Naive thymus-derived CD4-positive, alpha-beta T cell (primary cell): ENCODE results near the gene LYVE1. TPM values are rescaled to one million over a fixed set of nuclear protein-coding genes. Genes with fewer than 3 reads are reported as not detected.
A peak's percentile ranks its signal among the peaks of the same experiment; 100 is the strongest.

Experiments used
- ATAC-seq: fragments of 150-1000 bp; cut with Tn5 transposase; 2 replicates; pipeline ENCODE4 v1.10.0; 2021; ENCODE audit warnings: mild to moderate bottlenecking, moderate library complexity
- CTCF ChIA-PET: fragments of 350-600 bp; sonication (Branson Sonifier 250); formaldehyde crosslinking; loops from one replicate; lab custom pipeline; 2021; ENCODE audit warnings: antibody characterized with exemption; lab: Charles Lee
- POLR2A ChIA-PET: fragments of 350-600 bp; sonication (Branson Sonifier 250); formaldehyde crosslinking; loops from one replicate; lab custom pipeline; 2021; ENCODE audit warnings: antibody characterized with exemption, inconsistent platforms; lab: Charles Lee
- DNase-seq, 9 donors: peaks; one replicate each; pipeline versions ENCODE4 v3.0.0 to v3.0.0-alpha.2; 2020 to 2022; ENCODE audit warnings: mixed read lengths in 1 of 9
- H3K27ac ChIP-seq: one replicate; pipeline ENCODE4 v1.7.0; 2013; ENCODE audit warnings: mild to moderate bottlenecking, low read depth, low read length, moderate library complexity
- H3K27me3 ChIP-seq, 2 donors: one replicate each; pipeline ENCODE4 v1.7.0; 2013; ENCODE audit warnings: low read length in 2 of 2, mild to moderate bottlenecking in 2 of 2, moderate library complexity in 2 of 2; ENCODE audit not compliant: control insufficient read depth in 2 of 2, insufficient read depth in 2 of 2
- H3K36me3 ChIP-seq, 3 experiments: 1 replicate in 2 of 3; 2 replicates in 1 of 3; pipeline ENCODE4 v1.7.0; 2013; ENCODE audit warnings: low read length in 3 of 3, mild to moderate bottlenecking in 3 of 3, moderate library complexity in 1 of 3; ENCODE audit not compliant: insufficient read depth in 3 of 3, control insufficient read depth in 2 of 3
- H3K4me1 ChIP-seq, 2 donors: one replicate each; pipeline ENCODE4 v1.7.0; 2013; ENCODE audit warnings: low read length in 2 of 2, mild to moderate bottlenecking in 2 of 2, moderate library complexity in 1 of 2; ENCODE audit not compliant: control insufficient read depth in 2 of 2, insufficient read depth in 2 of 2
- H3K4me3 ChIP-seq: 2 replicates; pipeline ENCODE4 v1.7.0; 2013; ENCODE audit warnings: mild to moderate bottlenecking, low read length
- H3K9me3 ChIP-seq, 3 experiments: 1 replicate in 2 of 3; 2 replicates in 1 of 3; pipeline ENCODE4 v1.7.0; 2013; ENCODE audit warnings: low read length in 3 of 3; ENCODE audit not compliant: control insufficient read depth in 2 of 3
- H3K27ac Mint-ChIP-seq, 9 donors: one replicate each; pipeline ENCODE4 v1.8.0; 2020 to 2022; ENCODE audit warnings: mixed read lengths in 9 of 9, mild to moderate bottlenecking in 8 of 9, moderate library complexity in 5 of 9, inconsistent platforms in 2 of 9
- H3K27me3 Mint-ChIP-seq, 5 donors: one replicate each; pipeline ENCODE4 v1.8.0; 2021 to 2022; ENCODE audit warnings: mixed read lengths in 5 of 5, mild to moderate bottlenecking in 1 of 5
- H3K36me3 Mint-ChIP-seq, 5 donors: one replicate each; pipeline ENCODE4 v1.8.0; 2020 to 2022; ENCODE audit warnings: mixed read lengths in 5 of 5, mild to moderate bottlenecking in 3 of 5, inconsistent platforms in 1 of 5
- H3K4me1 Mint-ChIP-seq, 7 donors: one replicate each; pipeline ENCODE4 v1.8.0; 2020 to 2022; ENCODE audit warnings: mixed read lengths in 7 of 7, mild to moderate bottlenecking in 3 of 7, inconsistent platforms in 1 of 7
- H3K4me3 Mint-ChIP-seq, 10 donors: one replicate each; pipeline ENCODE4 v1.8.0; 2020 to 2022; ENCODE audit warnings: mild to moderate bottlenecking in 10 of 10, mixed read lengths in 10 of 10, moderate library complexity in 6 of 10, inconsistent platforms in 2 of 10
- H3K9me3 Mint-ChIP-seq, 11 donors: one replicate each; pipeline ENCODE4 v1.8.0; 2020 to 2022; ENCODE audit warnings: mixed read lengths in 11 of 11, mild to moderate bottlenecking in 4 of 11, inconsistent platforms in 1 of 11, moderate library complexity in 1 of 11
- intact Hi-C, 2 donors: fragments of 100-400 bp; cut with micrococcal nuclease; formaldehyde crosslinking; loops; one replicate each; pipeline ENCODE4 v1.15.1; 2023
- polyA plus RNA-seq, 2 donors: library from polyadenylated mRNA; unstranded; fragments of 300-500 nt; fragmentation: Illumina TruSeq; gene quantifications; one replicate each; pipeline ENCODE4 v1.2.3, GENCODE V29; 2021
- total RNA-seq, 6 experiments: library from RNA in 5 of 6; stranded (reverse) in 5 of 6; gene quantifications; 1 replicate in 5 of 6; 2 replicates in 1 of 6; pipeline ENCODE4 v1.2.3 and lab custom pipeline; 2021 to 2026

LYVE1 gene
- total and polyA plus RNA-seq, 7 experiments from 2014 or later: not detected

- ChIA-PET CTCF (no interaction called here), POLR2A (no interaction called here)
- Mint-ChIP-seq H3K27me3 (peaks cover 0 to 15% (median 9%) of the 10 kb centered on the region in 5 donors), H3K9me3 (no peaks in the 10 kb centered on the region), H3K4me3 (no peak overlapping the region), H3K4me1 (peaks cover 0 to 18% (median 4%) of the 10 kb centered on the region in 7 donors), H3K27ac (no peak overlapping the region), H3K36me3 (no peaks in the 10 kb centered on the region)
- Histone ChIP-seq H3K4me1 (peaks cover 0 to 4% of the 10 kb centered on the region in 2 donors), H3K27me3 (no peaks in the 10 kb centered on the region), H3K27ac (no peak overlapping the region), H3K36me3 (no peaks in the 10 kb centered on the region), H3K4me3 (no peak overlapping the region), H3K9me3 (no peaks in the 10 kb centered on the region)
- intact Hi-C loops: no loop called here
- ATAC-seq (no peak), DNase-seq (no peak)
These were observed 33.9 kb upstream of the LYVE1 start for GRCh38 chr11:10602366-10602765.

DNA sequence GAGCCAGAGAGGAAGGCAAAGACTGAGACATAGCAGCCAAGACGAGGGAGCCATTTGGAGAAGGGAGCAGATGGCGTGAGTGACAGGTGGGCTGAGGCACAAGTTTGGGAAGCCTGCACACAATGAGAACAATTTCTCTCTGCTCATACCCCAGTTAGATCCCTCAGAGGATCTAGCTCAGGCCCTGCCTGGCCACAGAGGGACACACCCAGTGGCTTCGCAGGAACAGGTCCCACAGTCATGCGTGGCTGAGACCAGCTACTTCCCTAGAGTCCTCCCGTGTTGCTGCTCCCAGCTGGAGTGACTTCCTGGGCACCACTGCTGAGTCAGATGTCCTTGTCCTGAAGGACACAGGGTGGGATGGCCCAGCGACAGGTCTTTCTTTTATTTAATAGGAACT lies 33.4 kb upstream of the LYVE1 start:
- ATAC-seq (peak; percentile 47), DNase-seq (no peak)
- Histone ChIP-seq H3K36me3 (no peaks in the 10 kb centered on the region), H3K27ac (no peak overlapping the region), H3K27me3 (no peaks in the 10 kb centered on the region), H3K4me3 (no peak overlapping the region), H3K4me1 (peaks cover 0 to 4% of the 10 kb centered on the region in 2 donors), H3K9me3 (no peaks in the 10 kb centered on the region)
- H3K27ac Mint-ChIP-seq: no peak overlapping the region
- H3K4me1 Mint-ChIP-seq: peaks cover 0 to 17% (median 4%) of the 10 kb centered on the region in 7 donors
- no peaks in the 10 kb centered on the region for H3K9me3 Mint-ChIP-seq
- POLR2A ChIA-PET: no interaction called here
- CTCF ChIA-PET: no interaction called here
- H3K4me3 Mint-ChIP-seq: no peak overlapping the region
- peaks cover 0 to 15% (median 6%) of the 10 kb centered on the region in 5 donors for H3K27me3 Mint-ChIP-seq
- intact Hi-C loops: no loop called here
- H3K36me3 Mint-ChIP-seq: no peaks in the 10 kb centered on the region

GRCh38 chr11:10600570-10601248 lies 32.2 kb upstream of the LYVE1 start:
- intact Hi-C loops: no loop called here
- Mint-ChIP-seq H3K4me1 (peaks cover 0 to 8% (median 4%) of the 10 kb centered on the region in 7 donors), H3K4me3 (no peak overlapping the region), H3K27me3 (peaks cover 0 to 8% (median 0%) of the 10 kb centered on the region in 5 donors), H3K9me3 (peaks cover 0 to 9% (median 0%) of the 10 kb centered on the region in 11 donors), H3K27ac (no peak overlapping the region), H3K36me3 (peaks cover 0 to 6% (median 0%) of the 10 kb centered on the region in 5 donors)
- H3K36me3 ChIP-seq: no peaks in the 10 kb centered on the region
- ATAC-seq: no peak
- ChIA-PET CTCF (no interaction called here), POLR2A (no interaction called here)
- H3K27ac ChIP-seq: no peak overlapping the region
- H3K27me3 ChIP-seq: no peaks in the 10 kb centered on the region
- H3K9me3 ChIP-seq: no peaks in the 10 kb centered on the region
- peaks cover 0 to 4% of the 10 kb centered on the region in 2 donors for H3K4me1 ChIP-seq
- no peak overlapping the region for H3K4me3 ChIP-seq
- DNase-seq: no peak

GRCh38 chr11:10599388-10600175 lies 31.1 kb upstream of the LYVE1 start:
- Mint-ChIP-seq H3K9me3 (peaks cover 0 to 9% (median 0%) of the 10 kb centered on the region in 11 donors), H3K27ac (no peak overlapping the region), H3K4me3 (no peak overlapping the region), H3K27me3 (peaks cover 0 to 8% (median 0%) of the 10 kb centered on the region in 5 donors), H3K36me3 (peaks cover 0 to 7% (median 0%) of the 10 kb centered on the region in 5 donors), H3K4me1 (peaks cover 0 to 8% (median 4%) of the 10 kb centered on the region in 7 donors)
- Histone ChIP-seq H3K4me3 (no peak overlapping the region), H3K36me3 (no peaks in the 10 kb centered on the region), H3K27ac (no peak overlapping the region), H3K9me3 (no peaks in the 10 kb centered on the region), H3K27me3 (no peaks in the 10 kb centered on the region), H3K4me1 (peaks cover 0 to 4% of the 10 kb centered on the region in 2 donors)
- DNase-seq (no peak), ATAC-seq (no peak)
- ChIA-PET POLR2A (no interaction called here), CTCF (no interaction called here)
- intact Hi-C loops: no loop called here

- Mint-ChIP-seq H3K4me3 (no peak overlapping the region), H3K4me1 (peaks cover 0 to 8% (median 0%) of the 10 kb centered on the region in 7 donors), H3K36me3 (peaks cover 0 to 7% (median 0%) of the 10 kb centered on the region in 5 donors), H3K27me3 (peaks cover 0 to 8% (median 0%) of the 10 kb centered on the region in 5 donors), H3K27ac (no peak overlapping the region), H3K9me3 (peaks cover 0 to 9% (median 0%) of the 10 kb centered on the region in 11 donors)
- intact Hi-C loops: no loop called here
- POLR2A ChIA-PET: interaction anchor here (0.5 kb wide), 1 partner anchor 92 kb away, joined by 3 read pairs; no protein-coding TSS in a partner anchor
- Histone ChIP-seq H3K27ac (no peak overlapping the region), H3K9me3 (no peaks in the 10 kb centered on the region), H3K27me3 (no peaks in the 10 kb centered on the region), H3K4me1 (no peaks in the 10 kb centered on the region), H3K36me3 (no peaks in the 10 kb centered on the region), H3K4me3 (no peak overlapping the region)
- ATAC-seq: no peak
- DNase-seq: no peak
- CTCF ChIA-PET: no interaction called here
These were observed 30.4 kb upstream of the LYVE1 start for GRCh38 chr11:10598816-10599215.

GRCh38 chr11:10597877-10598351 lies 29.4 kb upstream of the LYVE1 start:
- DNase-seq (no peak), ATAC-seq (no peak)
- Histone ChIP-seq H3K27ac (no peak overlapping the region), H3K4me3 (no peak overlapping the region), H3K36me3 (no peaks in the 10 kb centered on the region), H3K9me3 (no peaks in the 10 kb centered on the region), H3K4me1 (no peaks in the 10 kb centered on the region), H3K27me3 (no peaks in the 10 kb centered on the region)
- Mint-ChIP-seq H3K9me3 (peaks cover 0 to 9% (median 0%) of the 10 kb centered on the region in 11 donors), H3K36me3 (peaks cover 0 to 7% (median 0%) of the 10 kb centered on the region in 5 donors), H3K27me3 (peaks cover 0 to 8% (median 0%) of the 10 kb centered on the region in 5 donors), H3K4me1 (peaks cover 0 to 8% (median 0%) of the 10 kb centered on the region in 7 donors), H3K4me3 (no peak overlapping the region), H3K27ac (no peak overlapping the region)
- intact Hi-C loops: no loop called here
- ChIA-PET POLR2A (no interaction called here), CTCF (no interaction called here)
